ENCODE results near the gene TBX19.
A peak's percentile ranks its signal among the peaks of the same experiment; 100 is the strongest.

The TBX19 gene

DNA sequence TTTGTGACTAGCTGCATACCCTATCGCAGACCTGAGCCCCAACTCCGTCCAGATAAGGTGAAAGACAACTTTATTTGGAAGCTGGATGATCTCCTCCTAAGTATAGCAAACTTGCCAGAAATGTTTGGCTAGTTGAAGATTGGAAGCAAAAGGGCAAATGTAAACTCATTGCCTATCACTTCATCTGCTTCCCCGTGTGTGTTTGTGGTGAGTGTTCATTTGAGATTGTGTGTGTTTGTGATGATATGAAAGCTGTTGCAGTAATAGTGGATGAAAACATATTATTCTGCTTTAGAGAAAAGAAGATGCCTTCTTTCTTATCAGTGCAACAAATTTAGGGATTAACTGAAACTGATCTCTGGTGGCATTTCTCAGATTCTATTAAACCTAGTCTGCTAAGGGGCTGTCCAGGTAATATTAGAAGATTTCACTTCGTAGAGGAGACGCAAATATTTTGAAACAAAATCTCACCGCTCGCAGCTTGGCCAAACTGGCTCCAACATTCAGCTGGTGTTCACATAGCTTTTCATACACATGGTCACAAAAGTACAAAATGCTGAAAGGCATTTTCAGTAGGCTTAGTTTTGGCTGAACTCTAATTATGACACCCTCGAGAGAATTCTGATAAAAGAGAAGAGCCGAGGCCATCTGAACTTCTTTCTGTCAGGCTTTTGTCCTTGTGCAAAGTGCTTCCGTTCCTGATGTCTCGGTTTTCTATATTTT lies 1.1 kb downstream of the TBX19 start:
- DNase-seq (ENCODE audit: low read depth): no peak

DNA sequence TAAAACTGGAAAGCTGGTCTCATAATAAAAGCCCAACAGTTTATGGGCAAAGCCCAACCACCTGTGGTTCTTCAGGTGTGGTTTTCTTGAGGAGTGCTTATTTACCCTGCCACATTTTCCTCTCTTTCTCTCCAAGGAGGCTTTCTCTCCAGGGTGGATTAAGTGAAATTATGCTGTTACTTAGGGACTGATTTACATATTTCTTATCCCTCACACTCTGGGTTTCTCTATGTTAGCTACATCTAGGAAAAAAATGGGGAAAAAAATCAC lies 4.8 kb downstream of the TBX19 start:
- DNase-seq (ENCODE audit: low read depth): no peak

DNA sequence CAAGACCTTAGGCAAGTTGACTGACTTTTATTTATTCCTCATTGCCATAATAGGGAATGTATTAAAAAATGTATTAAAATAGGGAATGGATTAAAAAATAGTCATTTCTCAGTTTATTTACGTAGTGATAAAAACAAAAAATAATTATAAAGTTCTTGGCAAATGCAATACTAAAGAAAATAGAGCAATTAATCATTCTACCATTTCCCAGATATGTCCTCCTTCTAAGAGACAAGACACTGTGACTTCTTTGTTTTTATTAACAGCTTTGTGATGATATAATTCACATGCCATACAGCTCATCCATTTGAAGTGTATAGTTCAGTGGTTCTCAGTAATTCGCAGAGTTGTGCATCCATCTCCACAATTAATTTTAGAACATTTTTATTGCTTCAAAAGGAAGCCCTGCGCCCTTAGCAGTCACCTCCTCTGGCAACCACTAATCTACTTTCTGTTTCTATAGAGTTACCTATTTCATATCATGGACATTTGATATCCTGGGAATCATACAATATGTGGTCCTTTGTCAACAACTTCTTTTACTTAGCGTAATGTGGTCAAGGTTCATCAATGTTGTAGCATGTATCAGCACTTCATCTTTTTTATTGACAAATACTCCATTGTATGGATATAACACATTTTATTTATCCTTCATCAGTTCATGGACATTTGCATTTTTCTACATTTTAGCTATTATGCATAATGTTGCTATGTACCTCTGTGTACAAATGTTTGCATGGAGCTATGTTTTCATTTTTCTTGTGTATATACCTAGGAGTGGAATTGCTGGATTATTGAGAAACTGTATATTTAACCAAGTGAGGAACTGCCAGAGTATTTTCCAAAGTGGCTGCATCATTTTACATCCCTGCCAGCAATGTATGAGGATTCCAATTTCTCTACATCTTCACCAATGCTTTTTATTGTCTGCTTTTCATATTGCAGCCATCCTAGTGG lies 5.6 kb downstream of the TBX19 start:
- DNase-seq (ENCODE audit: low read depth): no peak

DNA sequence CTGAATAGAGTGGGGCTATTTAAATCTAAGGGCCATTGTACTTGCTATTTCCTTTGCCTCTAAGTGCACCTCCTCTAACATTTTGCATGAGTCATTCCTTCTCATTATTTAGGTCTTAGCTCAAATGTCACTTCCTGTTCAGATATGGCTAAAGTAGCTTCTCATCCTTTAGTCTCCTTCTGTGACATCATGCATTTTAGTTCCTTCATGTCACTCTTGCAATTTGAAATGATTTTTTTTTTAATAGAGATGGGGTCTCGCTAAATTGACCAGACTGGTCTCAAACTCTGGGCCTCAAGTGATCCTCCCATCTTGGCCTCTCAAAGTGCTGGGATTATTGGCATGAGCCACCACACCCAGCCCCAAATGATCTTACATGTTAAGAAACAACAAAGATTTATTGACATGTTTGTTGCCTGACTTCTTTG lies 6.6 kb downstream of the TBX19 start:
- peak; percentile 73 for DNase-seq (ENCODE audit: low read depth)

DNA sequence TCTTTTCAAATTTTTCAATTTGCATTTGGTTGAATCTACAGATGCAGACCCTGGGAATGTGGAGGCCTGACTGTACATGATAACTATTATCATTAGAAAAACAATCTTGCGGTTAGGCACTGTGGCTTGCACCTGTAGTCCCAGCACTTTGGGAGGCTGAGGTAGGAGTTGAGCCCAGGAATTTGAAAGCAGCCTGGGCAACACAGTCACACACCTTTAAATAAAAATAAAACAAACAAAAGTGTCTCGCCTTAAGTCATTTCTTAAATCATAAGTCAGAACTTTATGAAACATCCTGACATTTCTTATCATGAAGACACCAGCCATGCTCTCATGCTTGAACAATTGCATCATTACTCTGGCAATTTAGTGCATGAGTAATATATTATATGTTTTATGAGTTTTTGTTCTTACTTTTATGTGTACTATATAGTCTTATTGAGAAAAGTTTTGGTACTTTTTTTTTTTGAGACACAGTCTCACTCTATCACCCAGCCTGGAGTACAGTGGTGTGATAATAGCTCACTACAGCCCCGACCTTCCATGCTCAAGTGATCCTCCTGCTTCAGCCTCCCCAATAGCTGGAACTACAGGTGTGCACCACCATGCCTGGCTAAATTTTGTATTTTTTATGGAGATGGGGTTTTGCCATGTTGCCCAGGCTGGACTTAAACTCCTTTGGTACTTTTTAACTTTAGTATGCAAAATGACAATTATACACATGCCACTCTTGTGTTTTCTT lies 7.8 kb downstream of the TBX19 start:
- DNase-seq (ENCODE audit: low read depth): peak; percentile 54

DNA sequence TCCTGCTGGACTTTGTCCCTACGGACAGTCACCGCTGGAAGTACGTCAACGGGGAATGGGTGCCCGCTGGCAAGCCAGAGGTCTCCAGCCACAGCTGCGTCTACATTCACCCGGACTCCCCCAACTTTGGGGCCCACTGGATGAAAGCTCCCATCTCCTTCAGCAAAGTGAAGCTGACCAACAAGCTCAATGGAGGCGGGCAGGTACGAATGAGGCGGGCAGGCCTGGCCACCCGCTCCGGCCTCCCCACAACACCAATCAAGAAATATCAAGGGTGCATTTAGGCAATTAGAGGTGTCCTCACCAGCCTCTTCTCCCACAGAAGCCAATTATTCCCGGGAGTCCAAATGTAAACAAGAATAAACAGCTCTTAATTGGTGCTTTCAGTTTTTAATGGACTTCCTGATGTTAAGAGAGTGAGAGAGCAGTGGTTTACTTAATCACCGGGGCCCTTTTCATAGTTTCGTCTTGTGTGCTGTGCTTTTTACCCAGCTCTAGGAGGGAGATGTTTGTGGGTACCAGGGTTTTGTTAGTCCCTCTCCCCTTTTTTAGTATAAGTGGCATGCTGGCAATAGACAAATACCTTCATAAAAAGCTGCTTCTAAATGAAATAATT lies 10.7 kb downstream of the TBX19 start:
- DNase-seq (ENCODE audit: low read depth): no peak

DNA sequence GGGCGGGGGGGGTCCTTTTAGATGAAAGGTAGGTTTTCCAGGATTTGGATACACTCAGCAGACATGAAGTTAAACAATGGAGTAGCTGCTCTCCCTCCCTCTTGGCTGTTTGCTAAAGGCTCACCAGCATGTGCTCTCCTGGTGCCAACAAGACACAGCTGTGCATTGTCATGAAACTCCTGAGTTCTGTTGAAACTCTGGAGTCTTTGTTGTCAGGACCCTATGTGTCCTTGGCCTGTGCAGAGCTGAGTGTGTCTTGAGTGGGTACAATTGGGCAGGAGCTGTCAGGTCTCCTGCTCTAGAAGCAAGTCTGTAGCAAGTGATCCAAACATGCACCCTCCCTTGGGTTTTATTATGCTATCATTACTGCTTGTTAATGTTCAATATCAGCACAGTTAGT lies 12.7 kb downstream of the TBX19 start:
- DNase-seq (ENCODE audit: low read depth): no peak

DNA sequence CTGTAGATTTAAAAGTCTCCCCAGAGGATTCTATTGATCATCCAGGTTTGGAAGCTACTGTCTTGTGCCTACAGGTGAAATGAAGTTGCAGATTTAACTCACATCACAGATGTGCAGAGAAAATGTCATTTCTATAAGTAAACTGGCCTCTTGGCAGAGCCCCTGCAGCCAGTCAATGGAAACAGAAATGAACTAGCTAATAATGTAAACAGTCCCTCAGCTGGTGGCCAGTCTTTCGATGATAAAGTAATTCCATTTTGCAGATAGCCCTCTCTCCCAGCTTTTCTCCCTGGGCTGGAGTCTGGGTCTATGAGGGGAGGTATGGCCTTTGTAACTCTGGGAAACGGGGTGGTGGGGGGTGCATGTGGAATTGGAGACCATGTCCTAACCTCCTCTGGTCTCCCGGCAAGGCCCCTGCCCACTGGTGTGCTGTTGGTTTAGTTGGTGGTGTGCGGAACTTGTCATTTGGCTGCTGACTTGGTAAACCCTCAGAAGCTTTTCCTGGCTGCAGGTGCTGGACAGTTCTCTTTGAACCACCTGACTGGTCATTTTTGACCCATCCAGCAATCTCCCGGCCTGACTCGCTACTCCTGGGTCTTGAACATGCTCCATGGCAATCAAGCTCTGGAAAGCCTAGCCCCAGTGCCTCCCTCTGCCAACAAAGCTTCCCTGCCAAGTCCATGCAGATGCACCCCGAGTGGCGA lies 14.9 kb downstream of the TBX19 start:
- no peak for DNase-seq (ENCODE audit: low read depth)

DNA sequence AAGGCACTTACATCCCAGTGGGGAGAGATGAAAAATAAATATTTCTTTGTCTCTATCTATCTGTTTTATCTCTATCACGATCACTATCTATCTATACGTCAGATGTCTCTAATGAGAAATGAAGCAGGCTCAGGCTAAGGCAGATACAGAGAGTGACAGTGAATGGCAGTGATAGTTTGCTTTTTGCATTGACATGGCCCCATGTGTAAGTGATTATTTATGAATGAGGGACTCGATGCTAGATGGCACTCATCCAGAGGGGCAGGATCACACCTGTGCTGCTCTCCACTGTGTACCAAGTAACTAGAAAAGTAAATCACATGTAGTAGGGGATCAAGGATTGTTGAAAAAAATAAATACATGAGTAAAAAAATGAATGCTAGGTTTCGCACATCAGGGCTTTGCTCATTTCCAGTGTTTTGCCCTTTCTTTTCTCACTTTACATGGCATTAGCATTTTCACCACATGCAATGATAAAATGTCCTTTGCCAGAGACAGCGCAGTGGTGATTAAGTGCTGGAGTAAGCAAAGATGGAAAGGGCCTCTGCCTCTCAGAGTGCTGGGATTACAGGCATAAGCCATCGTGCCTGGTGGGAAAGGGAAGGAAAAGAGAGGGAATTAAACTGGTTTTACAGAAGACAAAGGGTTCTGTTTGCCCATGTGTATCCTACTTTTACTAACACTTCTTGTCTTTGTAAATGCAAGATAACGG lies 16.5 kb downstream of the TBX19 start:
- no peak for DNase-seq (ENCODE audit: low read depth)

DNA sequence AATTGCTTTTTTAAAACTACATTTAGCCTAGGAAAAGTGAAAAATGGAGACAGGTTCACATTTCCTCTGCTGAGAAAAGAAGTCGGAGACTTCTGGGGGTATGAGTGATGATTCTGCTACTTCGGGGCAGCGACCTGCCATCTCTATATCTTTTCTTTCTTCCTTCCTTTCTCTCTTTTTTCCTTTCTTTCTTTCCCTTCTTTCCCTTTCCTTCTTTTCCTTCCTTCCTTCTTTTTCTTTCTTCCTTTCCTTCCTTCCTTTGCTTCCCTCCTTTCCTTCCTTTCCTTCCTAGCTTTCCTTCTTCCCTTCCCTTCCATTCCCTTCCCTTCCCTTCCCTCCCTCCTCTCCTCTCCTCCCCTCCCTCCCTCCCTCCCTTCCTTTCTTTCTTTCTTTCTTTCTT lies 17.8 kb downstream of the TBX19 start:
- no peak for DNase-seq (ENCODE audit: low read depth)

DNA sequence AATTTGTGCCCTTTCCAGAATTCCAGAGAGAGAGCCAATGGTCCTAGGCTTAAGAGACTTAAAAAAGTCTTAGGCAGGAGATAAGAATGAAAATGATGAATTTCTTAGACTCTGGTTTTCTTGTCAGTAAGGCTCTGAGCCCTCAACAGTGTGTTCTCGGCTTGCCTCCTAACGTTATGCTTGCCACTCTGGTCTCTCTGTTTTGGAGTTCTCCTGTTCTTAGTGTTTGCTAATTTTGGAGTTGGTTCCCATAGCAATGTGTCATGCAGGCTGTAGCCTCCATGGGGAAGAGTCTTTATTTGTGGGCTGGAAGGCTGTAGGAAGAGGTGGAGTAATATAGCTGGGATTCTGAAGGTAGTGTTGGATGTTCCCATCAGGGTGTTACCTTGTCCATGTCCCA lies 19.9 kb downstream of the TBX19 start:
- no peak for DNase-seq (ENCODE audit: low read depth)

DNA sequence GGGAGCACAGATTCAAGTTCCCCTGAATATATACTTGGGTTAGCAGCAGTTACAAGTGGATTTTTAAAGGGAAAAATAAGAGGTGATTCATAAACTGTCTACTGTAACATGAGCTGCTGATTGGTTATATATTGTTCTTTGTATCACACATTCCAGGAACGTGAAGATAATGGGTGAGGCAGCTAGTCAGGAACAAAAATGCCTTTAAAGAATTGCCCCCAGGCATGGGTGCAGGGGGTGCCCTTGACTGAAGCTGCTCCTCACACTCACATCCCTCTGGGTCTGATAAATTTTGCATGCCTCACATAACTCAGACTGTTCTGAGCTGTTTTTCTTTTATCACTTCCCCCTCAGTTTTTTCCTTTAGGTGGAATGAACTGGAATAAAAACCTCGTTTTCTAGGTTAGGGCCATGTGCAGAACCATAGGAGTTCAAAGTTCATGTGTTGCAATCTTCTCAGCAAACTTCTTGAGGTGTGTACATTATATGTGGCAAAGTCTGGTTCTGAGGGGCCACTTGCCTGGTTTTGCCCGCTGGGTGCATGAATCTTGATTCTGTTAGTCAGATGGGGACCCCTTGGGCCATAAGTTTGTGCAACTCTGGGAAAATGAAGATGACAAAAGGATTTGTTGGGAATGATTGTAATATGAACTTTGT lies 21.1 kb downstream of the TBX19 start:
- peak; percentile 97 for DNase-seq (ENCODE audit: low read depth)

DNA sequence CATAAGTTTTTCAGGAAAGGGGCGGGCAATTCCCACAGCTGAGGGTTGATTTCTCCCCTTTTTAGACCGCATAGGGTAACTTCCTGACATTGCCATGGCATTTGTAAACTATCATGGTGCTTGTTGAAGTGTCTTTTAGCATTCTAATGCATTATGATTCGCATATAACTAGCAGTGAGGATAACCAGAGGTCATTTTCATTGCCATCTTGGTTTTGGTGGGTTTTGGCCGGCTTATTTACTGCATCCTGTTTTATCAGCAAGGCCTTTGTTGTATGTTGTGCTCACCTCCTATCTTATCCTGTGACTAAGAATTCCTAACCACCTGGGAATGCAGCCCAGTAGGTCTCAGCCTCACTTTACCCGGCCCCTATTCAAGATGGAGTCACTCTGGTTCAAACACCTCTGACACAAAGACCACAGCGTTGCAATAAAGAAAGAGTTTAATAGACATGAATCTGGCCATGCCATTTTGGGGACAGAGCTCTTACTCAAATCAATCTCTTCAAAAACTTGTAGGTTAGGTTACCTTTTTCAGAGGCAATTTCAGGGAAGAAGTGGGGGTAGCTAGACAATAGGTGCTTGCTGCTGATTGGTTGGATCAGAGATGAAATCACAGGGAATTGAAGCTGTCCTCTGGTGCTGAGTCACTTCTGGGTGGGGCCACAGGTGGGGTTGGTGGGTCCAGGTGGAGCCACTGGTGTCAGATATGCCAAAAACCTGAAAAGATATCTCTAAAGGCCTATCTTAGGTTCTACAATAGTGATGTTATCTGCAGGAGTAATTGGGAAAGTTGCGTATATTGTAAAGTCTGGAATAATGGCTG lies 23.3 kb downstream of the TBX19 start:
- no peak for DNase-seq (ENCODE audit: low read depth)

DNA sequence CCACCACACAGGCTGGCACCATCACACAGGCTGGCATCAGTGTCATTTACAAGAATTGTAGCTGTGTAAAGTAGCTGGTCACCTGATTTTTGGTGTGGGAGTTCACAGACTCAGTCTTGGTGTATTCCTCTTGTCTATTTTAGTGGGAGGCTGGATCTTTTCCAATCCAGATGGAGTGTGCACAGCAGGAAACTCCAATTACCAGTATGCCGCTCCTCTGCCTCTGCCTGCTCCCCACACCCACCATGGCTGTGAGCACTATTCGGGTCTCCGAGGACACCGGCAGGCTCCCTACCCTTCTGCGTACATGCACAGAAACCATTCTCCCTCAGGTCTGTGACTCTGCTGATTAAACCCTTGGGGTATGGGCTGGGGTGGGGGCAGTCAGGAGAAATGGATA lies 24.2 kb downstream of the TBX19 start:
- DNase-seq (ENCODE audit: low read depth): no peak

DNA sequence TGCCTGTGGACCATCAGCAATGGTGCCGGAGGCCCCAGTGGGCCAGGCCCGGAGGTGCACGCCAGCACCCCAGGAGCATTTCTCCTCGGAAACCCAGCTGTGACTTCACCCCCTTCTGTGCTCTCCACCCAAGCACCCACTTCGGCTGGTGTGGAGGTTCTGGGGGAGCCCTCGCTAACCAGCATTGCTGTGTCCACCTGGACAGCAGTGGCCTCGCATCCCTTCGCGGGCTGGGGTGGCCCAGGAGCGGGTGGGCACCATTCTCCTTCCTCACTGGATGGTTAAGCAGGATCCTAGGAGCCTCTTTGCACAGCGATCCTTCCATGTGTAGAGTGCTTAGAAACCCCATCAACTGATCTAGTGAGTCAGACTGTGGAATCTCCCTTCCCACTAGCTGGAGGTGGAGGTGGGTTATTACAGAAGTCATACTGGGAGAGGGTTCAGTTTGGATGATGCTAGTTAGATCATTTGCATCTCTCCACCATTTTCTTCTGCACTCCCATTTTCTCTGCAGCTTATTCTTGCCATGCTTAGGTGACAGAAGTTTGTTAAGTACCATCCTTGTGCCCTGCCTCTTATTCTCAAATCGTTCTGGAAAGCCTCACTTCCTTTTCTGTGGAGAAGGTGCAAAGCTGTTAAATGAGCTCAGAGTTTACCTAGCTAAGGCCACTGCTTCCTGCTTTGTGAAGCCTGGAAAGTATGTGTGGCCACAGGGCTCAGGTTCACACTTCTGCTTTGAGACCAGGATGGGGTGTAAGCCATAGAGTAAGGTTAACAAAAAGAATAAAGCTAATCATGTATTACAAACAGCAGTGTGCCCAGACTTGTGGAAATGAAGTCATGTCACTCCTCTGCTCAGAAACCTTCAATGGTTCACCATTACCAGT lies 32.3 kb downstream of the TBX19 start:
- no peak for DNase-seq (ENCODE audit: low read depth)

DNA sequence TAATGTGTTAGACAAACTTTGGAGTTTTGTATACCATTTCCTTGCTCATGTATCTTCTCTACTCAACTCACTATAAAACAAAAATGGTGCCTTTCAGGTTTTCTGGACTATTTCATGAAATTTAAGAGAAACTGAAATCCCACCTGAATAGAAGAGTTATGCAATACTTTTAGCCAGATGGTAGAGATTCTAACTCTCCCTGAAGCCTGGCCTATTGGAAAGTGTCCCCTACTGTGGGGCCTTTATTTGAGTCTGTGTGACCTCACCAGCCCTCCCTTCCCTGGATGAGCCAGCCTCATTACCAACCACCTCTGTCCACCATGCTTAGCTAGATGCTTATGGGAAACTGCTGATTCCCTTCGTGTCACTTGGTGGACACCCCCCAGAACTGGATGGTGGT lies 35.5 kb downstream of the TBX19 start:
- DNase-seq (ENCODE audit: low read depth): no peak

DNA sequence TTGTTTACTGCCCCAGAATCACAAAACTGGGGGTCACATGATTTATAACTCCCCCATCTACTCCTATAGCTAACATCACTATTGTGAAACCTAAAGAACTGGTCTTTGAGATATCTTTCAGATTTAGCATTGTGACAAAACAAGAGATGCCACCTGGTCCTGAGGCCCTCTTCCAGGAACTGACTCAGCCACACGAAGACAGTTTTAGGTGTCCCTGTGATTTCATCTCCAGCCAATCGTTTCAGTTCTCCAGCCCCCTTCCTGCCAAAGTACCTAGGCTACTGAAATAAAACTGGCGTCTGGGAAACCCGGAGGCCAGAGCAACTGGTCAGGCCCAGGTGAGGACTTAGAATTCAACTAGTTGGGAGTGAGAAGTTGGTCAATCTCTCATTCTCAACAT lies 36.6 kb downstream of the TBX19 start:
- no peak for DNase-seq (ENCODE audit: low read depth)

DNA sequence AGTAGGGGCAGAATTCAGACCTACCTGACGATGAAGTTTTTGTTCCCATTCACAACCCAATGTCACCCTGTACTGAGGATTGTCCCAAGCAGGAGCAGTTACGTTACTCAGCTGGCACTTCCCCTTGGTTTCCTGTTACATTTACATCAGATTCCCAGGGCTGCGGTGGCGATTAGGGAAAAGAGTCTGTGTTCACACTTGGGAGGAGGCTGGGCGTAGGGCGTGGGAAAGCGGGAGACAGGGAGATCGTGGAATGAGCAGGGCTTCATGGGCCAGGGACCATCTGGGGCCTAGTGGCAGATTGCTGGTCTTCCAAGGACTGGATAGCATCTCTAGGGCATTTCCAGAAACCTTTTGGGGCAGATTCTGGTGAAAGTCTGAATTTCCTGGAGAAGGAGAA lies 39.0 kb downstream of the TBX19 start:
- no peak for DNase-seq (ENCODE audit: low read depth)

DNA sequence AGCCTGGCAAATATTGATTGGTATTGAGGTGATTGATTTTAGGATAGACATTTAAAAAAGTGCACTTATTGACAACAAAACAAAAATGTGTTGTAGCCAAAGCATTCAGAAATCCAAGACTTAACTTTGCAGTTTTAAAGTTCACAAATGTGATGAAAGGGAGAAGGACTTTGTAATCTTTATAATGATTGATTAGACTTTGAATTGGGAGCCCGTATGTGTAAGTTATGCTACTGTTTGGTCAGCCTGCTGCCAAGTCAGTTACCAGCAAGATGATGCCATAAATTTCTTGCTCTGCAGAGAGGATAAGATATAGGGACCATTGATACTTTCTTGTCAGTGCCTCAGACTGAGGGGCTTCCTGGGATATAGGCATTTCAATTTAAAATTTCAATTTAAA lies 39.5 kb downstream of the TBX19 start:
- no peak for DNase-seq (ENCODE audit: low read depth)
